ENCODE measurements around the gene NTNG1. TPM values are rescaled to one million over a fixed set of nuclear protein-coding genes. Genes with fewer than 3 reads are reported as not detected.

NTNG1 gene
- total RNA-seq, 3 donors from 2014 or later (not counting 1 experiment from before 2014, with no cell fraction given): 0.58 TPM; not detected in 2

GRCh38 chr1:107181253-107181969 lies 40.6 kb downstream of the NTNG1 start:
- Histone ChIP-seq H3K36me3 (ENCODE audit: control insufficient read depth, insufficient read depth, low read length) (no peaks in the 10 kb centered on the region), H3K4me3 (ENCODE audit: low read length) (no peak overlapping the region), H3K4me1 (ENCODE audit: control insufficient read depth, insufficient read depth, low read length) (no peaks in the 10 kb centered on the region), H3K27me3 (ENCODE audit: control insufficient read depth, insufficient read depth, low read length) (no peaks in the 10 kb centered on the region), H3K27ac (ENCODE audit: low read length) (no peak overlapping the region), H3K9me3 (ENCODE audit: control insufficient read depth, insufficient read depth, low read length) (no peaks in the 10 kb centered on the region)
- DNase-seq: no peak
- Mint-ChIP-seq H3K27ac (no peak overlapping the region), H3K9me3 (peaks cover 0 to 4% of the 10 kb centered on the region in 2 donors), H3K27me3 (ENCODE audit: low read depth in 2 of 2) (peaks cover 0 to 4% of the 10 kb centered on the region in 2 donors), H3K4me1 (no peaks in the 10 kb centered on the region), H3K4me3 (no peak overlapping the region), H3K36me3 (no peaks in the 10 kb centered on the region)
- TF ChIP-seq CTCF (IDR thresholded peaks at IDR 0.05): no peak
- intact Hi-C loops (cut with micrococcal nuclease): no loop called here
- no peak for ATAC-seq
- WGBS (ENCODE audit: insufficient coverage): 53% methylated on average over 4 of the region's 5 CpGs

GRCh38 chr1:107183011-107183410 lies 42.2 kb downstream of the NTNG1 start:
- ATAC-seq (no peak), DNase-seq (no peak)
- Histone ChIP-seq H3K27me3 (ENCODE audit: control insufficient read depth, insufficient read depth, low read length) (no peaks in the 10 kb centered on the region), H3K4me1 (ENCODE audit: control insufficient read depth, insufficient read depth, low read length) (no peaks in the 10 kb centered on the region), H3K27ac (ENCODE audit: low read length) (no peak overlapping the region), H3K4me3 (ENCODE audit: low read length) (no peak overlapping the region), H3K36me3 (ENCODE audit: control insufficient read depth, insufficient read depth, low read length) (no peaks in the 10 kb centered on the region), H3K9me3 (ENCODE audit: control insufficient read depth, insufficient read depth, low read length) (no peaks in the 10 kb centered on the region)
- H3K27ac Mint-ChIP-seq: no peak overlapping the region
- H3K4me3 Mint-ChIP-seq: no peak overlapping the region
- peaks cover 0 to 4% of the 10 kb centered on the region in 2 donors for H3K9me3 Mint-ChIP-seq
- no peaks in the 10 kb centered on the region for H3K36me3 Mint-ChIP-seq
- H3K27me3 Mint-ChIP-seq (ENCODE audit: low read depth in 2 of 2): no peaks in the 10 kb centered on the region
- WGBS (ENCODE audit: insufficient coverage): 29% methylated on average over 2 of the region's 4 CpGs
- no peak for TF ChIP-seq CTCF (IDR thresholded peaks at IDR 0.05)
- intact Hi-C loops (cut with micrococcal nuclease): no loop called here
- H3K4me1 Mint-ChIP-seq: no peaks in the 10 kb centered on the region

- Mint-ChIP-seq H3K4me1 (no peaks in the 10 kb centered on the region), H3K27ac (no peak overlapping the region), H3K27me3 (ENCODE audit: low read depth in 2 of 2) (no peaks in the 10 kb centered on the region), H3K9me3 (peaks cover 0 to 4% of the 10 kb centered on the region in 2 donors), H3K4me3 (no peak overlapping the region), H3K36me3 (no peaks in the 10 kb centered on the region)
- no peak for TF ChIP-seq CTCF (IDR thresholded peaks at IDR 0.05)
- Histone ChIP-seq H3K4me1 (ENCODE audit: control insufficient read depth, insufficient read depth, low read length) (no peaks in the 10 kb centered on the region), H3K4me3 (ENCODE audit: low read length) (no peak overlapping the region), H3K27ac (ENCODE audit: low read length) (no peak overlapping the region), H3K27me3 (ENCODE audit: control insufficient read depth, insufficient read depth, low read length) (no peaks in the 10 kb centered on the region), H3K9me3 (ENCODE audit: control insufficient read depth, insufficient read depth, low read length) (no peaks in the 10 kb centered on the region), H3K36me3 (ENCODE audit: control insufficient read depth, insufficient read depth, low read length) (no peaks in the 10 kb centered on the region)
- no peak for ATAC-seq
- DNase-seq: no peak
- intact Hi-C loops (cut with micrococcal nuclease): no loop called here
- 57% methylated on average over 2 of the region's 2 CpGs for WGBS (ENCODE audit: insufficient coverage)
These were observed 44.0 kb downstream of the NTNG1 start for GRCh38 chr1:107184888-107185287.

- 89% methylated on average over 3 of the region's 3 CpGs for WGBS (ENCODE audit: insufficient coverage)
- Histone ChIP-seq H3K4me1 (ENCODE audit: control insufficient read depth, insufficient read depth, low read length) (no peaks in the 10 kb centered on the region), H3K9me3 (ENCODE audit: control insufficient read depth, insufficient read depth, low read length) (no peaks in the 10 kb centered on the region), H3K27ac (ENCODE audit: low read length) (no peak overlapping the region), H3K27me3 (ENCODE audit: control insufficient read depth, insufficient read depth, low read length) (no peaks in the 10 kb centered on the region), H3K4me3 (ENCODE audit: low read length) (no peak overlapping the region), H3K36me3 (ENCODE audit: control insufficient read depth, insufficient read depth, low read length) (no peaks in the 10 kb centered on the region)
- DNase-seq: no peak
- ATAC-seq: no peak
- intact Hi-C loops (cut with micrococcal nuclease): no loop called here
- H3K27ac Mint-ChIP-seq: no peak overlapping the region
- H3K4me3 Mint-ChIP-seq: no peak overlapping the region
- H3K27me3 Mint-ChIP-seq (ENCODE audit: low read depth in 2 of 2): no peaks in the 10 kb centered on the region
- H3K4me1 Mint-ChIP-seq: no peaks in the 10 kb centered on the region
- H3K36me3 Mint-ChIP-seq: no peaks in the 10 kb centered on the region
- no peak for TF ChIP-seq CTCF (IDR thresholded peaks at IDR 0.05)
- peaks cover 0 to 4% of the 10 kb centered on the region in 2 donors for H3K9me3 Mint-ChIP-seq
These were observed 46.6 kb downstream of the NTNG1 start for GRCh38 chr1:107187399-107187798.
